ENCODE data around the gene SH3D19. TPM values are rescaled to one million over a fixed set of nuclear protein-coding genes. Genes with fewer than 3 reads are reported as not detected.

Gene SH3D19
- total and polyA plus RNA-seq, 2 of the 4 experiments (the other 2 are of a cell fraction) = 14.4 to 27.2 TPM

- no peak overlapping the region for H3K4ac ChIP-seq (ENCODE audit: low read depth, low read length)
- no peak overlapping the region for H3K14ac ChIP-seq (replicated peaks; ENCODE audit: low read depth, low read length)
- H3K4me3 ChIP-seq (ENCODE audit: insufficient read depth, low read depth, low read length) = no peak overlapping the region
- H4K5ac ChIP-seq (ENCODE audit: low read depth, low read length) = no peak overlapping the region
- H4K20me1 ChIP-seq (ENCODE audit: insufficient read depth, low read length) = no peaks in the 10 kb centered on the region
- no peak for ATAC-seq (ENCODE audit: low read depth)
- no peak overlapping the region for H2AFZ ChIP-seq (replicated peaks; ENCODE audit: low read length, poor library complexity)
- in situ Hi-C loops (cut with MboI; ENCODE audit: low sequenced_read_pairs) = no loop called here
- H2BK5ac ChIP-seq (ENCODE audit: low read depth, low read length, poor library complexity, severe bottlenecking) = no peak overlapping the region
- H2BK15ac ChIP-seq (ENCODE audit: low read depth, low read length) = no peak overlapping the region
- BruUV-seq (replicated peaks) = no TSS peak
- intact Hi-C loops (cut with micrococcal nuclease) = no loop called here
- no peak overlapping the region for H2BK120ac ChIP-seq (ENCODE audit: low read depth, low read length)
- H2AK5ac ChIP-seq (ENCODE audit: low read depth, low read length) = no peak overlapping the region
- no peaks in the 10 kb centered on the region; the same call in 1 of the 2 replicates for H3K36me3 ChIP-seq (ENCODE audit: control insufficient read depth, insufficient read depth, low read length)
- H3K27me3 ChIP-seq (ENCODE audit: control insufficient read depth, insufficient read depth, low read length) = no peaks in the 10 kb centered on the region
- dilution Hi-C loops (cut with HindIII; ENCODE audit: low sequenced_read_pairs, unreplicated experiment) = no loop called here
- no peak overlapping the region for H3K9ac ChIP-seq (ENCODE audit: low read depth, low read length)
- no peak overlapping the region for H4K8ac ChIP-seq (ENCODE audit: low read depth in 2 of 2, low read length in 2 of 2)
- no peak overlapping the region for H3K4me2 ChIP-seq (ENCODE audit: low read depth, low read length)
- H3K4me1 ChIP-seq (ENCODE audit: control insufficient read depth, insufficient read depth, low read length) = peaks cover 2% of the 10 kb centered on the region; the same call in 1 of the 2 replicates
- ChIA-PET POLR2A (ENCODE audit: unreplicated experiment) (no interaction called here), CTCF (no interaction called here)
- no peak for TF ChIP-seq RAD21 (IDR thresholded peaks at IDR 0.05; ENCODE audit: low read length)
- no peak for TF ChIP-seq CTCF (conservative IDR thresholded peaks at IDR 0.05; ENCODE audit: low read depth, low read length)
- no peak overlapping the region for H4K91ac ChIP-seq (ENCODE audit: insufficient read depth, low read depth, low read length)
- no peak overlapping the region for H2AK9ac ChIP-seq (replicated peaks; ENCODE audit: low read depth, low read length, poor library complexity)
- DNase-seq = no peak
- no peak overlapping the region for H3K18ac ChIP-seq (ENCODE audit: low read depth, low read length)
- no CpG with 5 or more reads among the region's 2 CpGs for WGBS, 2 experiments (ENCODE audit: extremely low coverage in 2 of 2, insufficient read length in 1 of 2)
- H2BK20ac ChIP-seq (ENCODE audit: low read depth, low read length) = no peak overlapping the region
- H3K9me1 ChIP-seq (ENCODE audit: insufficient read depth, low read length) = no peaks in the 10 kb centered on the region; the same call in 1 of the 2 replicates
- no peak overlapping the region for H3K27ac ChIP-seq (ENCODE audit: insufficient read depth, low read length)
- H3K56ac ChIP-seq (ENCODE audit: extremely low read depth, insufficient read depth, low read length) = no peak overlapping the region
- H3K79me1 ChIP-seq (ENCODE audit: low read depth in 1 of 2, low read length in 2 of 2) = no peaks in the 10 kb centered on the region
- H3K23ac ChIP-seq (ENCODE audit: low read depth, low read length) = no peak overlapping the region
- H3K9me3 ChIP-seq (ENCODE audit: control insufficient read depth, insufficient read depth, low read length) = no peaks in the 10 kb centered on the region
Observed at GRCh38 chr4:151219948-151220347, 105.5 kb downstream of the SH3D19 start.
